Neural cell (in vitro differentiated cells): ENCODE measurements around the gene SNX6.
"Not testable (repeated sequence)": the region's sequence is repeated elsewhere in the genome, so short reads cannot be mapped to it uniquely, and the experiment has no call there.

Experiments
- EP300 ChIP-seq: fragments of 450-650 bp; conservative IDR thresholded peaks from 2 replicates; pipeline ENCODE4 v1.6.1; 2014; ENCODE audit warnings: antibody characterized with exemption, mild to moderate bottlenecking, moderate library complexity; ENCODE audit not compliant: poor library complexity, severe bottlenecking
- EZH2 ChIP-seq: fragments of 200-600, 300-800 bp; shearing (Covaris generic), sonication (generic); IDR thresholded peaks from 2 replicates; pipeline ENCODE4 v1.6.1; 2014; ENCODE audit warnings: antibody characterized with exemption, low read length, borderline replicate concordance, mild to moderate bottlenecking; ENCODE audit not compliant: insufficient read depth, poor library complexity, severe bottlenecking
- MXI1 ChIP-seq: fragments of 450-650 bp; conservative IDR thresholded peaks from 2 replicates; pipeline ENCODE4 v1.6.1; 2014; ENCODE audit warnings: antibody characterized with exemption, mild to moderate bottlenecking; ENCODE audit not compliant: poor library complexity, severe bottlenecking
- POLR2AphosphoS5 ChIP-seq: IDR thresholded peaks from 2 replicates; pipeline ENCODE4 v1.6.1; 2012
- RAD21 ChIP-seq: fragments of 450-650 bp; conservative IDR thresholded peaks from 2 replicates; pipeline ENCODE4 v1.6.1; 2014; ENCODE audit warnings: antibody characterized with exemption, mild to moderate bottlenecking, moderate library complexity
- SMC3 ChIP-seq: fragments of 450-650 bp; conservative IDR thresholded peaks from 2 replicates; pipeline ENCODE4 v1.6.1; 2014; ENCODE audit warnings: antibody characterized with exemption, mild to moderate bottlenecking, moderate library complexity; ENCODE audit not compliant: poor library complexity
- TAF1 ChIP-seq: IDR thresholded peaks from 2 replicates; pipeline ENCODE4 v1.6.1; 2012; ENCODE audit warnings: low read depth
- TF ChIP-seq, protein P1 (sequence below): fragments of 450-650 bp; IDR thresholded peaks from 2 replicates; pipeline ENCODE4 v1.5.1; 2014; ENCODE audit warnings: antibody characterized with exemption, mild to moderate bottlenecking, moderate library complexity; ENCODE audit not compliant: poor library complexity, severe bottlenecking
- TF ChIP-seq, protein P2 (sequence below): IDR thresholded peaks from 2 replicates; pipeline ENCODE4 v1.6.1; 2012; ENCODE audit warnings: borderline replicate concordance

DNA sequence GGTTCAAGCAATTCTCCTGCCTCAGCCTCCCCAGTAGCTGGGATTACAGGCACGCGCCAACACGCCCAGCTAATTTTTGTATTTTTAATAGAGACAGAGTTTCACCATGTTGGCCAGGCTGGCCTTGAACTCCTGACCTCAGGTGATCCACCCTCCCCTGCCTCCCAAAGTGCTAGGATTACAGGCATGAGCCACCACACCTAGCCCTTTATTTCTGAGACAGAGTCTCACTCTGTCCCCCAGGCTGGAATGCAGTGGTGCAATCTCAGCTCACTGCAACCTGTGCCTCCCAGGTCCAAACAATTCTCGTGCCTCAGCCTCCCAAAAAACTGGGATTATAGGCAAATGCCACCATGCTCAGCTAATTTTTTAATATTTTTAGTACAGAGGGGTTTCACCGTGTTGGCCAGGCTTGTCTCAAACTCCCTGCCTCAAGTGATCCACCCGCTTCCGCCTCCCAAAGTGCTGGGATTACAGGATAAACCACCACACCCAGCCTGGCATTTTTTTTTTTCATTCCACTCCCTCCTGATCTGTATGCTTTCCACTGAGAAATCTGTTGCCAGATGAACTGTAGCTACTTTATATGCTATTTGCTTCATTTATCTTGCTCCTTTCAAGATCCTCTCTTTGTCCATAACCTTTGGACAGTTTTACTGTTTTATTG, 109.5 kb downstream of the SNX6 start:
- TF ChIP-seq, protein P1, sequence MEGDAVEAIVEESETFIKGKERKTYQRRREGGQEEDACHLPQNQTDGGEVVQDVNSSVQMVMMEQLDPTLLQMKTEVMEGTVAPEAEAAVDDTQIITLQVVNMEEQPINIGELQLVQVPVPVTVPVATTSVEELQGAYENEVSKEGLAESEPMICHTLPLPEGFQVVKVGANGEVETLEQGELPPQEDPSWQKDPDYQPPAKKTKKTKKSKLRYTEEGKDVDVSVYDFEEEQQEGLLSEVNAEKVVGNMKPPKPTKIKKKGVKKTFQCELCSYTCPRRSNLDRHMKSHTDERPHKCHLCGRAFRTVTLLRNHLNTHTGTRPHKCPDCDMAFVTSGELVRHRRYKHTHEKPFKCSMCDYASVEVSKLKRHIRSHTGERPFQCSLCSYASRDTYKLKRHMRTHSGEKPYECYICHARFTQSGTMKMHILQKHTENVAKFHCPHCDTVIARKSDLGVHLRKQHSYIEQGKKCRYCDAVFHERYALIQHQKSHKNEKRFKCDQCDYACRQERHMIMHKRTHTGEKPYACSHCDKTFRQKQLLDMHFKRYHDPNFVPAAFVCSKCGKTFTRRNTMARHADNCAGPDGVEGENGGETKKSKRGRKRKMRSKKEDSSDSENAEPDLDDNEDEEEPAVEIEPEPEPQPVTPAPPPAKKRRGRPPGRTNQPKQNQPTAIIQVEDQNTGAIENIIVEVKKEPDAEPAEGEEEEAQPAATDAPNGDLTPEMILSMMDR: not testable (repeated sequence)
- not testable (repeated sequence) for TF ChIP-seq EZH2, POLR2AphosphoS5, SMC3, RAD21, TAF1, EP300, MXI1
- TF ChIP-seq, protein P2, sequence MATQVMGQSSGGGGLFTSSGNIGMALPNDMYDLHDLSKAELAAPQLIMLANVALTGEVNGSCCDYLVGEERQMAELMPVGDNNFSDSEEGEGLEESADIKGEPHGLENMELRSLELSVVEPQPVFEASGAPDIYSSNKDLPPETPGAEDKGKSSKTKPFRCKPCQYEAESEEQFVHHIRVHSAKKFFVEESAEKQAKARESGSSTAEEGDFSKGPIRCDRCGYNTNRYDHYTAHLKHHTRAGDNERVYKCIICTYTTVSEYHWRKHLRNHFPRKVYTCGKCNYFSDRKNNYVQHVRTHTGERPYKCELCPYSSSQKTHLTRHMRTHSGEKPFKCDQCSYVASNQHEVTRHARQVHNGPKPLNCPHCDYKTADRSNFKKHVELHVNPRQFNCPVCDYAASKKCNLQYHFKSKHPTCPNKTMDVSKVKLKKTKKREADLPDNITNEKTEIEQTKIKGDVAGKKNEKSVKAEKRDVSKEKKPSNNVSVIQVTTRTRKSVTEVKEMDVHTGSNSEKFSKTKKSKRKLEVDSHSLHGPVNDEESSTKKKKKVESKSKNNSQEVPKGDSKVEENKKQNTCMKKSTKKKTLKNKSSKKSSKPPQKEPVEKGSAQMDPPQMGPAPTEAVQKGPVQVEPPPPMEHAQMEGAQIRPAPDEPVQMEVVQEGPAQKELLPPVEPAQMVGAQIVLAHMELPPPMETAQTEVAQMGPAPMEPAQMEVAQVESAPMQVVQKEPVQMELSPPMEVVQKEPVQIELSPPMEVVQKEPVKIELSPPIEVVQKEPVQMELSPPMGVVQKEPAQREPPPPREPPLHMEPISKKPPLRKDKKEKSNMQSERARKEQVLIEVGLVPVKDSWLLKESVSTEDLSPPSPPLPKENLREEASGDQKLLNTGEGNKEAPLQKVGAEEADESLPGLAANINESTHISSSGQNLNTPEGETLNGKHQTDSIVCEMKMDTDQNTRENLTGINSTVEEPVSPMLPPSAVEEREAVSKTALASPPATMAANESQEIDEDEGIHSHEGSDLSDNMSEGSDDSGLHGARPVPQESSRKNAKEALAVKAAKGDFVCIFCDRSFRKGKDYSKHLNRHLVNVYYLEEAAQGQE: not testable (repeated sequence)
